ENCODE results near the gene USP46.
A peak's percentile ranks its signal among the peaks of the same experiment; 100 is the strongest.

The USP46 gene

DNA sequence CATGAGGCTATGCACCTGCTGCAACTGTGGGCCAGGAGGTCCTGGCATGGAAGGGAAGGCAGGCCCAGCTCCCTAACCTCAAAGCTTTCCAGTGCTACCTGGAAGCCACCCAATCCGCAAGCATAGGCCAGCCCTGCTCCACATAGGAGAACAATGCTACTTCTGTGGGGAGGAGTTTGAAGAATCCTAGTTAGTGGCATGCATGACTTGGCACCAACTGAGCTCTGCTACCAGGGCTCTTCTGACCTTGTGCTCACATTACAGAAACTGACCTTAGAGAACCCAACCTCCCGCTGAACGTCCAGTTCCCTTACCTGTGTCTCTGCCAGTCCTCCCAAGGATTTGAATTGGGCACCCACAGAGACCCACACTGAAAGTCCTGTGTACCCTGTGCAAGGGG is 58.8 kb downstream of the USP46 start:
- no peak for DNase-seq (ENCODE audit: low read depth)
- no peak overlapping the region for H3K4me3 ChIP-seq (replicated peaks; ENCODE audit: low read depth, low read length)
- TF ChIP-seq, protein P1, sequence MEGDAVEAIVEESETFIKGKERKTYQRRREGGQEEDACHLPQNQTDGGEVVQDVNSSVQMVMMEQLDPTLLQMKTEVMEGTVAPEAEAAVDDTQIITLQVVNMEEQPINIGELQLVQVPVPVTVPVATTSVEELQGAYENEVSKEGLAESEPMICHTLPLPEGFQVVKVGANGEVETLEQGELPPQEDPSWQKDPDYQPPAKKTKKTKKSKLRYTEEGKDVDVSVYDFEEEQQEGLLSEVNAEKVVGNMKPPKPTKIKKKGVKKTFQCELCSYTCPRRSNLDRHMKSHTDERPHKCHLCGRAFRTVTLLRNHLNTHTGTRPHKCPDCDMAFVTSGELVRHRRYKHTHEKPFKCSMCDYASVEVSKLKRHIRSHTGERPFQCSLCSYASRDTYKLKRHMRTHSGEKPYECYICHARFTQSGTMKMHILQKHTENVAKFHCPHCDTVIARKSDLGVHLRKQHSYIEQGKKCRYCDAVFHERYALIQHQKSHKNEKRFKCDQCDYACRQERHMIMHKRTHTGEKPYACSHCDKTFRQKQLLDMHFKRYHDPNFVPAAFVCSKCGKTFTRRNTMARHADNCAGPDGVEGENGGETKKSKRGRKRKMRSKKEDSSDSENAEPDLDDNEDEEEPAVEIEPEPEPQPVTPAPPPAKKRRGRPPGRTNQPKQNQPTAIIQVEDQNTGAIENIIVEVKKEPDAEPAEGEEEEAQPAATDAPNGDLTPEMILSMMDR (IDR thresholded peaks at IDR 0.05; ENCODE audit: low read length, missing control alignments) = no peak

DNA sequence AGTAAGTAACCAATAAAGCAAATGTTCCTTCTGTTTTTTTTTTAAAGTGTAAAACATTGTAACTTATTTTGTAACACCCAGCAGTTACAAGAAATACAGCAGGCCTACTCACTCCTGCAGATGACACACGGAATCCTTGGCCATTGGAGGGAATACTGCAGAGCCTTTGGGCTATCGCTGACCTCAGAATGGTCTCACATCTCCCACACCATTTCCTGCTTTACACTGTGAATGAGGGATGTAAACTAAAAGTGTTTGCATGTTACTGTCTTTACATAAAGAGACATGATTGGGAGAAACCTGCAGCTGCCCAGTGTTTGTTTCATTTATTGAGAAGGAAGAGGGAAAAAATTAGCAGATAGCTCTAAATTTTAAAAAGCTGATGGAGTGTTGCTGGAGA is 64.1 kb downstream of the USP46 start:
- peak; percentile 10 for DNase-seq (ENCODE audit: low read depth)
- no peak overlapping the region for H3K4me3 ChIP-seq (replicated peaks; ENCODE audit: low read depth, low read length)
- TF ChIP-seq, protein P1 (IDR thresholded peaks at IDR 0.05; ENCODE audit: low read length, missing control alignments) = no peak

DNA sequence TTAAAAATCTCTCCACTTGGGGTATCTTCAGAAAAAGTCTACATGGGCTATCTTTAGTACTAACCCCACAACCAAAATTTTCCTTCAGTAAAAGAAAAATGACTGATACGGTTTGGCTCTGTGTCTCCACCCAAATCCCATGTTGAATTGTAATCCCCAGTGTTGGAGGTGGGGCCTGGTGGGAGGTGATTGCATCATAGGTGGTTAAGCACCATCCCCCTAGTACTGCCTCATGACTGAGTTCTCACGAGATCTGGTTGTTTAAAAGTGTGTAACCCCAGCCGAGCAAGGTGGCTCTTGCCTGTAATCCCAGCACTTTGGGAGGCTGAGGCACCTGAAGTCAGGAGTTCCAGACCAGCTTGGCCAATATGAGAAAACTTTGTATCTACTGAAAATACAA is 66.8 kb downstream of the USP46 start:
- no peak for DNase-seq (ENCODE audit: low read depth)
- no peak overlapping the region for H3K4me3 ChIP-seq (replicated peaks; ENCODE audit: low read depth, low read length)
- TF ChIP-seq, protein P1 (IDR thresholded peaks at IDR 0.05; ENCODE audit: low read length, missing control alignments) = no peak

GRCh38 chr4:52588771-52589591 is 70.1 kb downstream of the USP46 start:
- H3K4me3 ChIP-seq (replicated peaks; ENCODE audit: low read depth, low read length) = no peak overlapping the region
- TF ChIP-seq, protein P1 (IDR thresholded peaks at IDR 0.05; ENCODE audit: low read length, missing control alignments) = no peak
- DNase-seq (ENCODE audit: low read depth) = peak; percentile 87

- TF ChIP-seq, protein P1 (IDR thresholded peaks at IDR 0.05; ENCODE audit: low read length, missing control alignments) = peak; percentile 52
- H3K4me3 ChIP-seq (replicated peaks; ENCODE audit: low read depth, low read length) = no peak overlapping the region
- DNase-seq (ENCODE audit: low read depth) = peak; percentile 23
Measured at GRCh38 chr4:52588097-52588496, 71.0 kb downstream of the USP46 start.

DNA sequence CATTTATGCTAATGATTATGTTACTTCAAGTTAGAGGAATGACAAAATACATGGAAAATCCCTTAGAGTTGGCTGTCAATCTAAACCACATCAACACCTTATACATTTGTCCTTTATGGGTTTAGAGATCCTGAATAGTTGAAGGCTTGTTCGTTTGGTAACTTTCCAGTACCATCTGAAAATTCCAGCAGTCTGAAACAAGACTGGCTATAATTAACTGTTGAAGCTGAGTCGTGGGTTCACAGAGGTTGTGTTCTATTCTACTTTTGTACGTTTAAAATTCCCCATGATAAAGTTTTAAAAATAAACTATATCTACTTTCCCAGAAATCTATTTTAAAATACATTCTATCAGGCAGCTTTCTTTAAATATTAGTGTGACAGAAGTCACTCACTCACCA is 73.0 kb downstream of the USP46 start:
- TF ChIP-seq, protein P1 (IDR thresholded peaks at IDR 0.05; ENCODE audit: low read length, missing control alignments) = no peak
- DNase-seq (ENCODE audit: low read depth) = no peak
- no peak overlapping the region for H3K4me3 ChIP-seq (replicated peaks; ENCODE audit: low read depth, low read length)

DNA sequence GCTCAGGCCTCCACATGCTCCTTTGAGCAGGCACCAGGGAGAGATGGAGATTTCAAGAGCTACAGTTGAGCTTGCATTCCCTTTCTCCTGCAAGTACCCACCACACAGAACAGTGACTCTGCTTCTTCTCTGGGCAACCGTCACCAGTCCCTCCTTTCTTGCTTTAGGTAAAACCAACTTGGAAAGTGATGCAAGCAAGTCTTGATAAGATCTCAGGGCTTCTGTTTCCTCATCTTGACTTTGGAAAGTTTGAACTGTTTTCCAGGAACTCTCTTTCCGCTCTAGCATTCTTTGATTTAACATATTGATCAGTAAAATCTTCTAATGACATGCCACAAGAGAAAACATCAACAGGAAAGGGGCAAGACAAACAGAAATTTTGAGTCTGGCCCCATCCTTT is 73.7 kb downstream of the USP46 start:
- TF ChIP-seq, protein P1 (IDR thresholded peaks at IDR 0.05; ENCODE audit: low read length, missing control alignments) = no peak
- no peak overlapping the region for H3K4me3 ChIP-seq (replicated peaks; ENCODE audit: low read depth, low read length)
- no peak for DNase-seq (ENCODE audit: low read depth)
